IPS-18a (cell line): ENCODE results near the gene ZNF654.
A peak's percentile ranks its signal among the peaks of the same experiment; 100 is the strongest.

Experiments used
- H3K27ac ChIP-seq: one replicate; pipeline ENCODE4 v1.5.1; 2013; ENCODE audit warnings: low read length
- H3K27me3 ChIP-seq: one replicate; pipeline ENCODE4 v1.6.1; 2013; ENCODE audit warnings: mild to moderate bottlenecking, low read length; ENCODE audit not compliant: control insufficient read depth, insufficient read depth
- H3K36me3 ChIP-seq: one replicate; pipeline ENCODE4 v1.6.1; 2013; ENCODE audit warnings: low read depth, low read length; ENCODE audit not compliant: control insufficient read depth
- H3K4me1 ChIP-seq: one replicate; pipeline ENCODE4 v1.6.1; 2013; ENCODE audit warnings: low read depth, low read length; ENCODE audit not compliant: control insufficient read depth
- H3K4me3 ChIP-seq: one replicate; pipeline ENCODE4 v1.5.1; 2013; ENCODE audit warnings: low read length
- H3K9ac ChIP-seq: one replicate; pipeline ENCODE4 v1.6.1; 2013; ENCODE audit warnings: mild to moderate bottlenecking, low read length, moderate library complexity
- H3K9me3 ChIP-seq: one replicate; pipeline ENCODE4 v1.6.1; 2013; ENCODE audit warnings: low read depth, low read length; ENCODE audit not compliant: control insufficient read depth

The ZNF654 gene

GRCh38 chr3:88147261-88147660, 88.2 kb downstream of the ZNF654 start:
- Histone ChIP-seq H3K27me3 (no peaks in the 10 kb centered on the region), H3K27ac (no peak overlapping the region), H3K9ac (no peak overlapping the region), H3K4me1 (peaks cover 15% of the 10 kb centered on the region), H3K36me3 (no peaks in the 10 kb centered on the region), H3K4me3 (no peak overlapping the region), H3K9me3 (no peaks in the 10 kb centered on the region)

- H3K36me3 ChIP-seq, result peaks cover 8% of the 10 kb centered on the region
- H3K9me3 ChIP-seq, result no peaks in the 10 kb centered on the region
- peak overlapping the region; percentile 96 for H3K4me3 ChIP-seq
- peak overlapping the region; percentile 91 for H3K9ac ChIP-seq
- no peaks in the 10 kb centered on the region for H3K27me3 ChIP-seq
- peaks cover 8% of the 10 kb centered on the region for H3K4me1 ChIP-seq
- no peak overlapping the region for H3K27ac ChIP-seq
Observed at GRCh38 chr3:88148651-88149050, 89.6 kb downstream of the ZNF654 start.

GRCh38 chr3:88149101-88149508, 90.0 kb downstream of the ZNF654 start:
- peaks cover 8% of the 10 kb centered on the region for H3K4me1 ChIP-seq
- H3K27me3 ChIP-seq, result no peaks in the 10 kb centered on the region
- H3K9me3 ChIP-seq, result no peaks in the 10 kb centered on the region
- peak overlapping the region; percentile 71 for H3K27ac ChIP-seq
- peaks cover 8% of the 10 kb centered on the region for H3K36me3 ChIP-seq
- peak overlapping the region; percentile 91 for H3K9ac ChIP-seq
- peak overlapping the region; percentile 96 for H3K4me3 ChIP-seq

- H3K36me3 ChIP-seq, result peaks cover 13% of the 10 kb centered on the region
- H3K4me1 ChIP-seq, result peaks cover 8% of the 10 kb centered on the region
- H3K9me3 ChIP-seq, result no peaks in the 10 kb centered on the region
- H3K27me3 ChIP-seq, result no peaks in the 10 kb centered on the region
- H3K27ac ChIP-seq, result peak within 1 kb of the TSS; percentile 96
- H3K4me3 ChIP-seq, result peak within 1 kb of the TSS; percentile 96
- H3K9ac ChIP-seq, result peak within 1 kb of the TSS; percentile 91
Observed at GRCh38 chr3:88149509-88150362, 90.7 kb downstream of the ZNF654 start, which contains the start of gene C3orf38. Gene C3orf38 (plus strand): TSS chr3:88149959. CDS start chr3:88150053, 94 bp downstream.

GRCh38 chr3:88150371-88150770, 91.3 kb downstream of the ZNF654 start:
- Histone ChIP-seq H3K27ac (peak overlapping the region; percentile 24), H3K4me3 (peak overlapping the region; percentile 96), H3K4me1 (peaks cover 8% of the 10 kb centered on the region), H3K9me3 (no peaks in the 10 kb centered on the region), H3K27me3 (no peaks in the 10 kb centered on the region), H3K9ac (peak overlapping the region; percentile 91), H3K36me3 (peaks cover 16% of the 10 kb centered on the region)

- Histone ChIP-seq H3K9me3 (no peaks in the 10 kb centered on the region), H3K4me3 (peak overlapping the region; percentile 96), H3K9ac (peak overlapping the region; percentile 91), H3K27ac (peak overlapping the region; percentile 24), H3K4me1 (peaks cover 8% of the 10 kb centered on the region), H3K27me3 (no peaks in the 10 kb centered on the region), H3K36me3 (peaks cover 21% of the 10 kb centered on the region)
Observed at GRCh38 chr3:88150806-88151205, 91.8 kb downstream of the ZNF654 start.

- no peaks in the 10 kb centered on the region for H3K9me3 ChIP-seq
- H3K36me3 ChIP-seq, result peaks cover 26% of the 10 kb centered on the region
- no peaks in the 10 kb centered on the region for H3K27me3 ChIP-seq
- no peak overlapping the region for H3K27ac ChIP-seq
- peaks cover 8% of the 10 kb centered on the region for H3K4me1 ChIP-seq
- peak overlapping the region; percentile 96 for H3K4me3 ChIP-seq
- H3K9ac ChIP-seq, result no peak overlapping the region
Observed at GRCh38 chr3:88151358-88151757, 92.3 kb downstream of the ZNF654 start.

- H3K4me3 ChIP-seq, result no peak overlapping the region
Observed at GRCh38 chr3:88152841-88153240, 93.8 kb downstream of the ZNF654 start.

GRCh38 chr3:88166419-88166971, 107.4 kb downstream of the ZNF654 start:
- Histone ChIP-seq H3K4me1 (no peaks in the 10 kb centered on the region), H3K4me3 (no peak overlapping the region), H3K36me3 (peaks cover 10% of the 10 kb centered on the region), H3K9me3 (no peaks in the 10 kb centered on the region), H3K27me3 (no peaks in the 10 kb centered on the region), H3K27ac (no peak overlapping the region), H3K9ac (no peak overlapping the region)

More at GRCh38 chr3:88152841-88153240, 93.8 kb downstream of the ZNF654 start:
- no peaks in the 10 kb centered on the region for H3K9me3 ChIP-seq
- H3K36me3 ChIP-seq, result peaks cover 40% of the 10 kb centered on the region
- H3K4me1 ChIP-seq, result peaks cover 7% of the 10 kb centered on the region
- no peaks in the 10 kb centered on the region for H3K27me3 ChIP-seq
- no peak overlapping the region for H3K27ac ChIP-seq
- H3K9ac ChIP-seq, result no peak overlapping the region

GRCh38 chr3:88167173-88167572, 108.1 kb downstream of the ZNF654 start:
- Histone ChIP-seq H3K27me3 (no peaks in the 10 kb centered on the region), H3K9ac (no peak overlapping the region), H3K4me3 (no peak overlapping the region), H3K4me1 (no peaks in the 10 kb centered on the region), H3K27ac (no peak overlapping the region), H3K36me3 (peaks cover 10% of the 10 kb centered on the region), H3K9me3 (no peaks in the 10 kb centered on the region)

GRCh38 chr3:88167704-88168103, 108.6 kb downstream of the ZNF654 start:
- peaks cover 6% of the 10 kb centered on the region for H3K36me3 ChIP-seq
- H3K9me3 ChIP-seq, result no peaks in the 10 kb centered on the region
- no peak overlapping the region for H3K9ac ChIP-seq
- no peak overlapping the region for H3K4me3 ChIP-seq
- H3K27ac ChIP-seq, result no peak overlapping the region
- no peaks in the 10 kb centered on the region for H3K27me3 ChIP-seq
- H3K4me1 ChIP-seq, result no peaks in the 10 kb centered on the region
